OCI-LY3 (cell line): Measurements from ENCODE around the gene FOXD2.

Experiments used
- H2AFZ ChIP-seq: fragments of 200-600, 300-600 bp; shearing (Covaris generic); 2 replicates; pipeline ENCODE4 v1.6.0; 2014; ENCODE audit warnings: antibody characterized with exemption, low read depth, low read length
- H3K27ac ChIP-seq: fragments of 200-600, 300-600 bp; sonication (generic); 2 replicates; pipeline ENCODE4 v1.5.1; 2014; ENCODE audit warnings: mild to moderate bottlenecking, low read length, moderate library complexity, mixed read lengths
- H3K27me3 ChIP-seq: fragments of 200-600, 300-600 bp; sonication (generic); 2 replicates; pipeline ENCODE4 v1.6.1; 2014; ENCODE audit warnings: low read depth, low read length, mixed read lengths
- H3K36me3 ChIP-seq: fragments of 200-600, 300-600 bp; sonication (generic); replicated peaks from 2 replicates; pipeline ENCODE3; 2014; ENCODE audit warnings: low read depth, low read length, mixed read lengths
- H3K4me1 ChIP-seq: fragments of 300-600, 200-600 bp; sonication (generic); 2 replicates; pipeline ENCODE4 v1.6.1; 2014; ENCODE audit warnings: low read length, mixed read lengths
- H3K4me2 ChIP-seq: fragments of 200-600, 300-600 bp; sonication (generic); 2 replicates; pipeline ENCODE4 v1.6.1; 2014; ENCODE audit warnings: low read length, mixed read lengths
- H3K4me3 ChIP-seq: fragments of 300-600, 200-600 bp; sonication (generic); 2 replicates; pipeline ENCODE4 v1.5.1; 2014; ENCODE audit warnings: antibody characterized with exemption, mild to moderate bottlenecking, low read length, moderate library complexity
- H3K79me2 ChIP-seq: fragments of 300-600, 200-600 bp; shearing (Covaris generic); 2 replicates; pipeline ENCODE4 v1.6.1; 2014; ENCODE audit warnings: mild to moderate bottlenecking, low read length, mixed read lengths
- H3K9ac ChIP-seq: fragments of 300-600, 200-600 bp; shearing (Covaris generic); 2 replicates; pipeline ENCODE4 v1.6.0; 2014; ENCODE audit warnings: mild to moderate bottlenecking, low read length, moderate library complexity
- H3K9me3 ChIP-seq: fragments of 200-600, 300-600 bp; shearing (Covaris generic); 2 replicates; pipeline ENCODE4 v1.6.1; 2014; ENCODE audit warnings: low read length, mixed read lengths; ENCODE audit not compliant: insufficient read depth
- H4K20me1 ChIP-seq: fragments of 200-600, 300-600 bp; sonication (generic); 2 replicates; pipeline ENCODE4 v1.6.1; 2016; ENCODE audit warnings: low read length, mixed read lengths; ENCODE audit not compliant: insufficient read depth
- CTCF ChIP-seq: fragments of 200-600, 300-600 bp; sonication (generic); IDR thresholded peaks from 2 replicates; pipeline ENCODE4 v1.5.1; 2014; ENCODE audit warnings: antibody characterized with exemption, low read length, low read depth
- EZH2phosphoT487 ChIP-seq: fragments of 200-600 bp; shearing (Covaris generic); IDR thresholded peaks from 2 replicates; pipeline ENCODE4 v1.6.1; 2018; ENCODE audit warnings: antibody characterized with exemption, mixed run types, low read depth

The FOXD2 gene

GRCh38 chr1:47432071-47433036 is 5.5 kb upstream of the FOXD2 start:
- Histone ChIP-seq H3K79me2 (peaks cover 20% of the 10 kb centered on the region), H3K9me3 (no peaks in the 10 kb centered on the region), H3K36me3 (no peaks in the 10 kb centered on the region), H3K27me3 (no peaks in the 10 kb centered on the region), H3K4me3 (no peak overlapping the region), H4K20me1 (peaks cover 8% of the 10 kb centered on the region; the same call in 1 of the 2 replicates), H3K4me2 (no peak overlapping the region), H3K27ac (no peak overlapping the region), H2AFZ (no peak overlapping the region), H3K4me1 (peaks cover 12% of the 10 kb centered on the region), H3K9ac (no peak overlapping the region)
- TF ChIP-seq CTCF (no peak; the same call in 1 of the 2 replicates), EZH2phosphoT487 (no peak)

GRCh38 chr1:47433037-47433421 is 4.8 kb upstream of the FOXD2 start:
- Histone ChIP-seq H3K4me3 (no peak overlapping the region), H3K27me3 (no peaks in the 10 kb centered on the region), H3K36me3 (no peaks in the 10 kb centered on the region), H3K4me1 (peaks cover 12% of the 10 kb centered on the region), H3K79me2 (peaks cover 20% of the 10 kb centered on the region), H3K9me3 (no peaks in the 10 kb centered on the region), H3K9ac (no peak overlapping the region), H3K27ac (no peak overlapping the region), H3K4me2 (no peak overlapping the region), H4K20me1 (peaks cover 8% of the 10 kb centered on the region; the same call in 1 of the 2 replicates), H2AFZ (no peak overlapping the region)
- TF ChIP-seq CTCF (no peak), EZH2phosphoT487 (no peak)

GRCh38 chr1:47433477-47434050 is 4.3 kb upstream of the FOXD2 start:
- H4K20me1 ChIP-seq, result peaks cover 8% of the 10 kb centered on the region; the same call in 1 of the 2 replicates
- H3K36me3 ChIP-seq, result no peaks in the 10 kb centered on the region
- H3K4me2 ChIP-seq, result no peak overlapping the region
- TF ChIP-seq EZH2phosphoT487 (no peak), CTCF (no peak)
- H3K4me3 ChIP-seq, result no peak overlapping the region
- peaks cover 20% of the 10 kb centered on the region for H3K79me2 ChIP-seq
- no peaks in the 10 kb centered on the region for H3K9me3 ChIP-seq
- H3K4me1 ChIP-seq, result peaks cover 12% of the 10 kb centered on the region
- H3K27me3 ChIP-seq, result no peaks in the 10 kb centered on the region
- no peak overlapping the region for H2AFZ ChIP-seq
- H3K27ac ChIP-seq, result no peak overlapping the region
- no peak overlapping the region for H3K9ac ChIP-seq
